GM13976 (cell line): ENCODE results near the gene BUB1.
A peak's percentile ranks its signal among the peaks of the same experiment; 100 is the strongest.

Source experiments
- DNase-seq: peaks from one replicate; pipeline ENCODE4 v3.0.0; 2012; ENCODE audit warnings: low spot score
- CTCF ChIP-seq: IDR thresholded peaks from 2 replicates; pipeline ENCODE4 v1.5.1; 2012; ENCODE audit warnings: borderline replicate concordance, mild to moderate bottlenecking; ENCODE audit not compliant: insufficient read depth; ENCODE audit errors: extremely low read depth, missing control alignments, control extremely low read depth
- in situ Hi-C: fragments of 300-500 bp; cut with MboI; formaldehyde crosslinking; loops from one replicate; pipeline ENCODE4 v1.12.0; 2022; ENCODE audit warnings: low sequenced_read_pairs, mixed read lengths, inconsistent platforms; ENCODE audit not compliant: unreplicated experiment

The BUB1 gene

GRCh38 chr2:110677530-110678456, at the start of gene BUB1:
TSS of gene BUB1 (minus strand) at chr2:110678063. CDS start at chr2:110677995, 68 bp downstream.
- peak; percentile 99 for DNase-seq
- in situ Hi-C loops, result no loop called here
- TF ChIP-seq CTCF, result no peak

GRCh38 chr2:110726285-110726684, 48.4 kb upstream of the BUB1 start:
- no peak for DNase-seq
- TF ChIP-seq CTCF, result no peak
- in situ Hi-C loops, result no loop called here

- in situ Hi-C loops, result no loop called here
- TF ChIP-seq CTCF, result no peak
- DNase-seq, result no peak
Observed at GRCh38 chr2:110725859-110726258, 48.0 kb upstream of the BUB1 start.

- TF ChIP-seq CTCF, result no peak
- DNase-seq, result no peak
- in situ Hi-C loops, result no loop called here
Observed at GRCh38 chr2:110725370-110725769, 47.5 kb upstream of the BUB1 start.

GRCh38 chr2:110724820-110725219, 47.0 kb upstream of the BUB1 start:
- DNase-seq, result no peak
- TF ChIP-seq CTCF, result no peak
- in situ Hi-C loops, result no loop called here

- DNase-seq, result no peak
- in situ Hi-C loops, result no loop called here
- no peak for TF ChIP-seq CTCF
Observed at GRCh38 chr2:110720547-110720946, 42.7 kb upstream of the BUB1 start.

GRCh38 chr2:110718990-110719389, 41.1 kb upstream of the BUB1 start:
- no peak for DNase-seq
- TF ChIP-seq CTCF, result no peak
- in situ Hi-C loops, result no loop called here
